Fibroblast of mammary gland (primary cell): ENCODE results near the gene ORC3.

Experiments used
- DNase-seq: peaks from one replicate; pipeline ENCODE4 v3.0.0-alpha.2; 2010; ENCODE audit warnings: low read depth
- H3K4me3 ChIP-seq: 2 replicates; pipeline ENCODE4 v1.5.1; 2011; ENCODE audit warnings: low read depth, mild to moderate bottlenecking, low read length, moderate library complexity; ENCODE audit not compliant: control insufficient read depth
- CTCF ChIP-seq: conservative IDR thresholded peaks from 2 replicates; pipeline ENCODE4 v1.5.1; 2011; ENCODE audit warnings: low read depth, low read length, inconsistent platforms; ENCODE audit not compliant: control insufficient read depth, insufficient read depth

ORC3 gene

DNA sequence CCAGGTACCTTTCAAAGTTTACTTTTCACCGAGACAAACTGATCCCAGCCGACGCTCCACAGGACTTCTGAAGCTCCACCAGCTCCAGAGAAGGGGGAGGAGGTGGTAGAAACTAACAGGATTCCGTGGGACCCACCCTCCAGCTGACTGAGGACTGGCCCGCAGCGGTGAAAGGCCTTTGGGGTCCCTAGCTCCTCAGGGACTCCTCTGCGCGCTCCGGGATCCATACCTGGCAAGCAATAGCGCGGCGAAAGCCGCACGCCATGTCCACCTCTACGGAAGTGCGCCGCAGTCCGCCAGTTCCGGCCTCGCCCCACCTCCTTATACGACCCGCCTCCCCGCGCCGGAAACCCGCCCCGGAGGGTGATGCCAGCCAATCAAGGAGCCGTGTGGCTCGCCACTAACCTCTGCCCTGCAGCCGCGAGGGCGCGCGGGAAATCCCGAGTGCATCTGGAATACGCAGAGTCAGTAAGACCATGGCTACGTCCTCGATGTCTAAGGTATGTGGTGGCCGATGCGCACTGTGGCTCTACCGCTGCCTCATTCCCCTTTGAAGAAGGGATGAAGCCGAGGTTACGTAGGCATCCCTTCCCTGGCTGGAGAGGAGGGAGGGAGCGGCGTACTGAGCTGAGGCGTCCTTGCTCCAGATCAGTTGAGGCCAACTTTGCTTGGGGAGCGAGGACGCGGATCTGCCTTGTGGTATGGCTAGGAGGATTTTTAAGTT is at the start of gene ORC3, which contains the start of gene RARS2:
Gene ORC3, plus strand, starts transcription at position 443 of the 724 bp plus-strand sequence. Its CDS starts 34 bp downstream, at position 477.
Gene RARS2, minus strand, starts transcription at position 295 of the 724 bp plus-strand sequence. Its CDS starts 30 bp downstream, at position 265.
- DNase-seq = peak; percentile 91
- peak within 1 kb of the TSS; percentile 68 for H3K4me3 ChIP-seq
- TF ChIP-seq CTCF = no peak

GRCh38 chr6:87540539-87540938 is 49.4 kb upstream of the ORC3 start:
- DNase-seq = no peak
- no peak overlapping the region for H3K4me3 ChIP-seq
- no peak for TF ChIP-seq CTCF

DNA sequence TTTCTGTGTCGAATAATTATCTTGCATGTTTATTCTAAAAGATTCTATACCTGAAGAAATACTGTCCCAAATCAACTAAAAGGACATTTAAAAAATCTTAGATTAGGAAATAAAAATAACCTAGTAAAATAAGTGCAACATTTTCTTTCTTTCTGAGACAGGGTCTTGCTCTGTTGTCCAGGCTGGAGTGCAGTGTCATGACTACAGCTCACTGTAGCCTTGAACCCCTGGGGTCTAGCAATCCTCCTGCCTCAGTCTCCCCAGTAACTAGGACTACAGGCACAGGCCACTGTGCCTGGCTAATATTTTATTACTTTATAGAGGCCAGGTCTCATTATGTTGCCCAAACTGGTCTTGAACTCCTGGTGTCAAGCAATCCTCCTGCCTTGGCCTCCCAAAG is 48.9 kb upstream of the ORC3 start:
- TF ChIP-seq CTCF = no peak
- no peak for DNase-seq
- H3K4me3 ChIP-seq = no peak overlapping the region

- DNase-seq = no peak
- no peak overlapping the region for H3K4me3 ChIP-seq
- no peak for TF ChIP-seq CTCF
These were observed 48.2 kb upstream of the ORC3 start for GRCh38 chr6:87541744-87542143.

DNA sequence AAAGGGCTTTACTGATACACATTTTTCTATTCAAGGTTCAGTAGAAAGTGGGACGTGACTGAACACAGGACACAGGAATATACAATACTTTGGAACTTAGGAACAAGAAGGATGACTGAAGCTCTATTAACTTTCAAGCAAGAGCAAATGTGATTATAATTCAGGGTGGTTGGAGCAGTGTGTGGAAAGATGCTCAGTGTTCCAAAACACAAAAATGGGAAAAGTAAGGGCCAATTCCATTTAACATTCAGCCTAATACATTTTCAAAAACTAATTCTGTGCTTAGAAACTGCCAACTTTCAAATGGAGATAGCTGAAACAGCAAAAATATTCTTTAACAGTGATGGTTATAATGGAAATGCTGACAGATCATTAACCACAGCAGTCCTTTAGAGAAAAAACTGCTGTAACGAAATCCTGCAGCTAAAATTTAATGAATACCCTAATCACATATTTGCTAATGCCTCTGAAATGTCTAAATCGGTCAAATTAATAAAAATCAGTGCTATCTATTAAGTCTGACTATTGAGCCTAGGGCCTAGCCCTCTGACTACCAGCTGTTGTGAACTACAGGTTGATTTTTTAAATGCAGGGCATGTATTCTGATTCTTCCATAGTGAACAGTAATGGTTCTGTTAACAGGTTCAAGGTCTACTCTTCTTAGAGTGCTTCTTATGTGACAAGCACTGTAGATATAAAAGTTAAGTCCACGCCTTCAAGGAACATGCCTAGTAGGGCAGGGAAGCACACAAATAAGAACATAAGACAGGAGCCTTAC is 46.0 kb upstream of the ORC3 start:
- no peak for DNase-seq
- TF ChIP-seq CTCF = no peak
- no peak overlapping the region for H3K4me3 ChIP-seq

DNA sequence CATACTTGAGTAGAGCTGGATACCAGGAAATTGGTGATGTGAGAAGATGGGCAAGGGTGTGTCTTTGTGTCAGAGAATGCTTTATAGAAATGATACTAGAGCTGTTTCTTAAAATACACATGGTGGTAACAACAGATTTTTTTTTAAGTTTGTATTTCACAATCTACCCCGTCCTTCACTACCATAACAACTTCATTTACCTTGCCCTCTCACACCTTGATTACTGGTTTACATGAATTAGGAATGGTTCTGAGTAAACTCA is 45.5 kb upstream of the ORC3 start:
- no peak for DNase-seq
- no peak for TF ChIP-seq CTCF
- no peak overlapping the region for H3K4me3 ChIP-seq
